GM21529 (cell line): ENCODE results near the gene GOLGA6L10.
"Not testable (repeated sequence)": the region's sequence is repeated elsewhere in the genome, so short reads cannot be mapped to it uniquely, and the experiment has no call there.

ENCODE experiments used
- ATAC-seq: cut with Tn5 transposase; IDR thresholded peaks from one replicate; pipeline ENCODE4 v1.9.1; 2021; ENCODE audit not compliant: unreplicated experiment

Gene GOLGA6L10

DNA sequence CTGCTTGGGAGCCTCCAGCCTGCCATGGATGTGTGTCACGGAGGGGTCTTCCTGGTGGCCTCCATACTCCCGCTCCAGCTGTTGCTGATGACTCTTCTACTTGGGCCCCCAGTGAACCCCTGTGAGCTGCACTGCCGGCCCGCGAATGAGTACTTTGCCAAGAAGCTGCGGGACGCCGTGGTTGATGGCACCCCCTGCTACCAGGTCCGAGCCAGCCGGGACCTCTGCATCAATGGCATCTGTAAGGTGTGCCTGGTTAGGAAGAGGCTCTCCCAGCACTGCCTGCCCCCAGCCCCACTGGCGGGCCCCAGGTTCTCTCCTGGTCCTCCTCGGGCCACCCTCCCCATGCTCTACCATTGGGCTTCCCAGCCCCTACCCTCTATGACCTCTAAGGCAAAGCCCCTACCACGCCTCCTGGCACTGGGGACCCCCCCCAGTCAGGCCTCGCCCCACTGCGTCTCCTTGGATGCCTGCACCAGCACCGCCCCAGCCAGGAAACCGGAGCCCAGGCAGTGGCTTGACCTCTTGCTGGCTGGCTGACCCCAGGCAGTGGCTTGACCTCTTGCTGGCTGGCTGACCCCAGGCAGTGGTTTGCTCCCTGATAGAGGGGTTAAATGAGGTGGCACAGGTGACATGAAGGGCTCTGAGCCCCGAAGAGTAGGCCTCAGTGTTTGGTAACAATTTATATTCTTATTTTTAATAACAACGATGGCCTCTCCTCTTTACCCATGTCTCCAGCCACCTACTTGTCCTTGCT is 29.6 kb downstream of the GOLGA6L10 start:
- ATAC-seq: not testable (repeated sequence)

DNA sequence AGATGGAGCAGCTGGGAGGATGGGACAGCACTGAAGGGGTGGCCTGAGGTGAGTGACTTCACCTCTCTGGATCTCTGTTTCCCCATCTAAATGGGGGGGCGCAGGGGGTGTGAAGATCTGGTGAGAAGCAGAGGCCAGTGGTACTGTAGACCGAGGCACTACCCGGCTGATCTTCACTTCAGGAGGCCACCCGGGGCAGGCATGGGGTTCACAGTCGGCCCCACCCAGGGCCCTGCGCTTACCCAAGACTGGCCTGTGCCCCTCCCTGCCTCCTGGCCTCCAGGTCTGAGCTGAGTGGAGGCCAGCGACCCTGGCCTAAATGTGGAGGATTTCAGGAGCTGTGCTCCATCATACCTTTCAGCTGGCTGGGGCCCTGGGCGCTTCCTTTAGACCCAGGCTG is 31.0 kb downstream of the GOLGA6L10 start:
- ATAC-seq: not testable (repeated sequence)

DNA sequence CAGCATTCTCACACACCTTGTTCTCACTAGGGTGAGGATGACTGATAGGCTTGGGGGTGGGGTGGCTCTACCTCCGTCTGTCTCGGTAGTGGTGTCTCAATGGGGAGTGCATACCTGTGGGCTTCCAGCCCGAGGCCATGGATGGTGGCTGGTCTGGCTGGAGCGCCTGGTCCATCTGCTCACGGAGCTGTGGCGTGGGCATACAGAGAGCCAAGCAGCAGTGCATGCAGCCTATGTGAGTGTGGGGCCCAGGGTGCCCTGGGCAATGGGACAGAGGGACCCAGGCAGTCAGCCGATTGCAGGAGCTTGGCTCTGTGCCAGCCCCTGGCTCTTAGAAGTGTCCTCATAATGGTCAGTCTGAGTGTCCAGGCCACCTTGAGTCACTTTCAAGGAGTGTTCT is 31.8 kb downstream of the GOLGA6L10 start:
- not testable (repeated sequence) for ATAC-seq

DNA sequence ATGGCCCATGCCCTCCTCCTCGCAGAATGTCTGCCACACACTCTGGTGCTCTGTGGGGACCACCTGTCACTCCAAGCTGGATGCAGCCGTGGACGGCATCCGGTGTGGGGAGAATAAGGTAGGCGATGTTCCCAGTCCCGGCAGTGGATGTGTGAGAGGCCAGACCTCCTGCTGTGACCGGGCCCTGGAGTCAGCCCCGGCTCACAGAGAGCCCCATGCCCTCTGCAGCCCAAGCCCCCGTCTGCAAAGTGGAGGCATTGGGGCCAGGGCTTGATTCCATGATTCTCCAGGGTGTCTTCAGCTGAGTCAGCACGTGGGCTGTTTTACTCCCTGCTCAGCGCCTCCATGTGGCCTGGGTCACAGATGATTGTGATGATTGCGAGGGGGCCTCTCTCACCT is 32.2 kb downstream of the GOLGA6L10 start:
- ATAC-seq: no peak

DNA sequence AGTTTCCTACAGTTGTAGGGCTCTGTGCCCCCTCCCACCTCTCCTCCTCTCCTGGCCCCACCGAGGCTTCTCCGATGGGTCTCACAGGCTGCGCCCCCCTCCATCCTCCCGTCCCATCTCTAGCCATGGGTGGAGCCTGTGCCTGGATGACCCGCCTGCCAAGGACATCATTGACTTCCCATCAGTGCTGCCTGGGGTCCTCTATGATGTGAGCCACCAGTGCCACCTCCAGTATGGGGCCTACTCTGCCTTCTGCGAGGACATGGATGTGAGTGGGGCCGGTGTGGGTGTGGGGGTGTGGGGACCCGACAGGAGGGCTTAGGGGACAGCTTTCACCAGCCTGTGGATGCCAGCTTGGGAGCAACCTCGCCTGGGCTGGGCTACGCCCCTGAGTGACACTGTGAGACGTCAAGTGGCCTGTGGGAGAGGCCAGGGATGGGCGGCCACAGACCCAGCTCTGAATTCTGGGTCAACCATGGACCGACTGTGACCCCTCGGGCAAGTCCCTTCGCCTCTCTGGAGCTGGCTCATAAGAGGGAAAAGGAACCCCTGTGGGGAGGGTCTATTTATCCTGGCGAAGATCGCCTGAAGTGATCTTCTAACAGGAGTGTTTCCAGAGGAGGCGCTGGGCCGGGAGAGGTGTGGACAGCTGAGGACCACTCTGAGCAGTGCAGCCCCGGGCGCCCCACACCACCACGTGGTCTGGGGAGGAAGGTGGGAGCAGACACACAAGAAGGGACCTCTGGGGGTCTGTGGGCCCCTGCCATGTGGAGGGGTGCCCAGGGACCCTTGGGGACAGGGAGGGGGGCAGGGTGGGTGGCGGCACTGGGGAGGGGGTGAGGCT is 32.8 kb downstream of the GOLGA6L10 start:
- not testable (repeated sequence) for ATAC-seq

DNA sequence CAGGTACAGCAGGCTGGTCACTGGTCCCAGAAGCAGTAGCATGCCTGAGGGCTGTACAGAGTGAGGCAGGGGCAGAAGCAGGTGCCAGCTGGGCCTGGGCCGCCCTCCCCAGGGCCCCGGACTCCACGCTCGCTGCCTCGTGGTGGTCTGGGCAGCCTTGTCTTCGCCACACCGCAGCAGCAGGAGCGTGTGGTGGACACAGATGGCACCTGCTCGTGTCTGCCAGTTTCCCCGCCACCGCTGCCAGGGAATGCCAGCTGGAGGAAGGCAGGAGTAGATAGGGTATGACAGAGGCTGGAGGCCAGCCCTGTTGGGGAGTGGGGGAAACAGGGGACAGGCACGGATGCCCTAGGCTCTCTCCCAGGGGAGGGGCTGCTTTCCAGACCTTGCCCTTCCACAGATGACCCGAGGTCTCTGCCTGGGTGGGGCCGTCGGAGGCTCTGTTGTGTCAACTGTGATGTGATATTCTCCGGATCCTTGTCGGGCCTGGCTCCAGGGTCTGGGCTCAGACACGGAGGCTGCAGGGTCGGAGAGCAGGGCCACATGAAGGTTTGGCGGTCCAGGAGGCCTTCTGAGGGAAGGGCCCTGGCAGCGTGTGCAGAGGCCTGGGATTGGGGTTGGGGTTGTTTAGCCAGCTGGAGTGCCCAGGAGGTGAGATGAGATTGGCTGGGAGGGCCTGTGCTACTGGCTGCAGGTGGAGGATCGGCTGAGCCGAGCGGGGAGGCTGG is 33.6 kb downstream of the GOLGA6L10 start:
- ATAC-seq: no peak

GRCh38 chr15:82314769-82315518 is 34.3 kb downstream of the GOLGA6L10 start:
- ATAC-seq: no peak

DNA sequence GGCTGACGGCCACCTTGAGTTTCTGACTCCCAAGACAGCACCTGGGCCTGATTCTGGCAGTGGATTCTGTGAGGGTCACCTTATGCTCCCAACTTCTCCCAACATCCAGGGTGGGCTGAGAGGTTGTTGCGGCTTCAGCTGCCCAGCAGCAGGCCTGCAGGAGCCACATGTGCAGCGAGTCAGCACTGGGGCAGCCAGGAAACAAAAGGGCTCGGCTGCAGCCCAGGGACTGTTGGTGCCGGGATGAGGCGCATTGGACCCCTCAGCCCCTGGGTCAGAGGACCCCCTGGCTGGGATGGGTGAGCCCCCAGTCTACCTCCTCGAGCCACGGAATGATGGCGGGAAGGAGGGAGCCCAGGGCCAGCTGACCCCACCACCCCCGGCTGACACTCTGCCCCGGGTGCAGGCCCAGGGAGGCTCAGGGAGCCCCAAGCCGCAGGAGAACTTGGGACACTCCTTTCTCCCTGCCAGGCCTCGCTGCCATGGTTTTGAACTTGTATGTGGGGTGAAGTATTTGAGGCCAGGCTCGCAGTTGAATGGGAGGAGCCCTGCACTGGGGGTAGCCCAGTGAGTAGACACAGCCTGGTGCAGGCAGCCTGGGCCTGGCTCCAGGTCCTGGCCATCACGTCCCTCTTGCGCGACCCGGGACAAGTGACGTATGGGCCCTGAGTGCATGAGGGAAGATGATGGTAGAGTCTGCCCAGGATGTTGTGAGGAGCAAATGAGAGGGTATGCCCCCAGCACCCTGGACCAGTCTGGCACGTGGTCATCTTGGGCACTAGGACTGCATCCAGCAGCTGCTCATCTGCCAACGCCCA is 35.1 kb downstream of the GOLGA6L10 start:
- not testable (repeated sequence) for ATAC-seq

DNA sequence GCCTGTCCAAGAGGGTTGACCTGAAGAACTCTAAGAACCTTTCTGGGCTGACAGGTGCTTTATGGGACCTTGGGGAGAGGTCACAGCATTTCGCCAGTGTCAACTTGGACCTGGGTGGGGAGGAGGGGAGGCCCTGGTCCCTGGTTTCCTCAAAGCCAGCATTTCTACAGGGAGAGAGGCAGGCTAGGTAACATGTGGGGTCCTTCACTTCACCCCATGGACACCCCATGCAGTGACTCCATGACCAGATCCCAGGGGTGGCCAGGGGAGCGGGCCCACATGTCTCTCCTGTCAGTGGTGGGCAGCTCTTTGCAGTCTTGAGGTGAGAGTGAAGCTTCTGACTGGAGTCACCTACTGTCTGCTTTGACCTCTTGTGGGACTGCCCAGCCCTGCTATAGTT is 35.8 kb downstream of the GOLGA6L10 start:
- ATAC-seq: no peak

DNA sequence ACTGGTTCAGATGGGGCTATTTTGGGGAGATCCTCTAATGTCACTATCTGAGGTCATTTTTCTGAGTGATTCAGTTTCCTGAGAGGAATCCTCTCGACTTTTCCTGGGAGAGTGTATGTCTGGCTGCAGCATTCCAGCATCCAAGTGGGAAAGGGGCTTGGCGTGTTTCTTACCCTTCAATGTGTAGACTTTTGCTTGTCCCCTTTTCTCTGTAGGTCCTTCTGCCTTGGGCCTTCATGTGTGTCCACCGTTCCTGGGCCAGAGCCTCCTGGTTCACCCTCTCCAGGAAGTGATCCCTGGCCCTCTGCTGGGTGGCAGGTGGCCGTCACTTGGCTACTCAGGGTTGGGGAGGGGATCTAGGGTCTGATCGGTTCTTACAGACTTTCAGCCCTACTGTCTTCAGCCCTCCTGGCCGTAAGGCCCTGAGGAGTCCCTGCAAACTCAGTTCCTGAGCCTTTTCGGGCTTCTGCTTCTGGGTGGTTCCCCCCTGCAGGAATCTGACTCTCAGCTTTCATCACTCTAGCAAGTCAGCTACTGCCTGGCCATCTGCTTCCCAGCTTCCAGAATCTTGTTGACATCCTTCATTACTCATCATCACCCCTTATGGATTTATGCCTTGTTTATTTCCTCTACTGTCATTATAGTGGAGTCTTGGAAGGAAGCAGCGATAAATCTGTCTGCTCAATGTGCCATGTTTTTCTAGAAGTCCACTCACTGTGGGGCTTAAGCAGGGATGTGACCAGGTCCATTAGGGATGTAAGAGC is 36.5 kb downstream of the GOLGA6L10 start:
- ATAC-seq: no peak

- ATAC-seq: not testable (repeated sequence)
Measured at GRCh38 chr15:82311321-82311720, 38.0 kb downstream of the GOLGA6L10 start.

DNA sequence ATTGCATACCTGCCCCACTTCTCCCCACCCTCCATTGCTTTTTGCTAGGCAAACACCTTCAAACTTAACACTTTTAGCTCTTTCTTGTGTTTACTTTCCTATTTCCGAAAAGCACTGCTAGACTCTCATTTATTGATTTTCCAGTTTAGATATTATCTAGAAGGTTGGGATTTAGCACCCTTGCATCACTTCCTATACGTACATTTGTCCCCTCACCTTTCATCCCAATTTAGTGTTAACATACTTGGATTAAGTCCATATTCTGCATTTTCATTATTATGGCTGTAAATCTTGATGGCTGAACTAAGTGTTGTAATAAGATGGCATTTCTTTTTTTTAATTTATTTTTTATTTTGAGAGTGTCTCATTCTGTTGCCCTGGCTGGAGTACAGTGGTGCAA is 39.5 kb downstream of the GOLGA6L10 start:
- ATAC-seq: no peak

DNA sequence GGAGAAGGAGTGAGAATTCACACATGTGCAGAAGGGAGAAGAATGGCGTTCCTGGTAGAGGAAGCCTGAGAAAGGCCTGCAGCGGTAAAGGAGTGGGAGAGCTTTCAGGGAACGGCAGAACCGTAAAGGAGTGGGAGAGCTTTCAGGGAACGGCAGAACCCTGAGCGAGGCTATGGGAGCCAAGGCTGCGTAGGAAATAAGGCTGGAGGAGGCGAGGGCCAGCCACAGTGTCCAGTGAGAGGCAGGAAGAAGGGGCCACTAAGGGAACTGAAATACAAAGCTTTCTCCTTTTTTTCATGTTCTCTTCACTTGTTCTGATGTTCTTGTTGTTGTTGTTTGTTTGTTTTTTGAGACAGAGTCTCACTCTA is 41.6 kb downstream of the GOLGA6L10 start:
- ATAC-seq: no peak

GRCh38 chr15:82306791-82307713 is 42.2 kb downstream of the GOLGA6L10 start:
- ATAC-seq: no peak

- no peak for ATAC-seq
Measured at GRCh38 chr15:82305621-82306048, 43.6 kb downstream of the GOLGA6L10 start.

- ATAC-seq: no peak
Measured at GRCh38 chr15:82304778-82305090, 44.5 kb downstream of the GOLGA6L10 start.

DNA sequence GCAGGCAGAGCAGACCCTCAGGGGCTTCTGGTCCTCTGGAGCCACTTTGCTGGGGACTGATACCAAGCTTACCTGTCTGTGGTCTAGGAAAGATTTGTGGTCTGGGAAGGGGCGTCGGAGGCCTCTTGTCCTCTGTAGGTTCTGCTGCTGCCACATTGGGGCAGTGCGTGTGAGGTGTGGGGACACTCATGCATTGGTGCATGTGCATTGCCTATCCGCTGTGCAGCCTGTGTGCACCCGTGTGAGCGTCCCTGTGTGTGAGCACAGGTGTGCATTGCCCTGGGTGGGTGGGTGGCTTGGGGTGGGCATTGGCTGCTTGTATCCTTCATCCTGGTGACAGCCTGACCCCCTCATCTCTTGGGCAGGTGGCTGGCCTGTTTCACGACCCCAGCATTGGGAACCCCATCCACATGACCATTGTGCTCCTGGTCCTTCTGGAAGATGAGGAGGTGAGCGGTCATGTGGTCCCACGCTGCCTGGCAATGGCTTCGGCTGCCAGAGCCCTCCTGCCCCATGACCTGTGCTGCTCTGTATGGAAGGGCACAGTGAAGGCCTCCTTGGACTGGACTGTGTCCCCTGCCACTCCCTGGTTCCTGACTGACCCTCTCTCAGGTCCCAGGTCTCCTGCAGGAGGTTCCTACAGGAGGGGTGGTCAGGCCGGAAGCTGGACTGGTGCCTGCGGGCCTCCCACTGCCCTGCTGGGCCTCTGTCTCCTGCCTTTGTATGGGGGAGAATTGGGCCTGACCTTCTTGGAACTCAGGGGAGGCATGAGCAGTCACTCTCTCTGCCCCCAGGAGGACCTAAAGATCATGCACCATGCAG is 45.1 kb downstream of the GOLGA6L10 start:
- ATAC-seq: no peak
